Adipocyte (in vitro differentiated cells): ENCODE measurements around the gene DENND1A.

Experiments used
- DNase-seq: peaks from one replicate; pipeline ENCODE4 v3.0.0-alpha.2; 2015; ENCODE audit warnings: low read depth
- H3K27me3 ChIP-seq: replicated peaks from 2 replicates; pipeline ENCODE4 v1.7.0; 2013; ENCODE audit warnings: mild to moderate bottlenecking, low read length, moderate library complexity; ENCODE audit not compliant: control insufficient read depth, insufficient read depth
- H3K36me3 ChIP-seq: 2 replicates; pipeline ENCODE4 v1.7.0; 2013; ENCODE audit warnings: low read length, mild to moderate bottlenecking, moderate library complexity; ENCODE audit not compliant: control insufficient read depth, insufficient read depth, severe bottlenecking
- H3K4me1 ChIP-seq: 2 replicates; pipeline ENCODE4 v1.7.0; 2013; ENCODE audit warnings: mild to moderate bottlenecking, low read length, moderate library complexity; ENCODE audit not compliant: control insufficient read depth, insufficient read depth
- H3K4me3 ChIP-seq: 2 replicates; pipeline ENCODE4 v1.7.0; 2013; ENCODE audit warnings: mild to moderate bottlenecking, low read length, moderate library complexity
- H3K9ac ChIP-seq: 2 replicates; pipeline ENCODE4 v1.7.0; 2013; ENCODE audit warnings: mild to moderate bottlenecking, low read length, moderate library complexity
- H3K9me3 ChIP-seq: 2 replicates; pipeline ENCODE4 v1.7.0; 2013; ENCODE audit warnings: mild to moderate bottlenecking, low read length, moderate library complexity; ENCODE audit not compliant: control insufficient read depth

DENND1A gene

GRCh38 chr9:123350590-123351310 is 579.2 kb downstream of the DENND1A start:
- Histone ChIP-seq H3K4me3 (no peak overlapping the region), H3K9me3 (no peaks in the 10 kb centered on the region), H3K4me1 (peaks cover 11% of the 10 kb centered on the region), H3K27me3 (peaks cover 57% of the 10 kb centered on the region), H3K36me3 (no peaks in the 10 kb centered on the region), H3K9ac (no peak overlapping the region)
- no peak for DNase-seq

- Histone ChIP-seq H3K27me3 (peaks cover 53% of the 10 kb centered on the region), H3K9me3 (no peaks in the 10 kb centered on the region), H3K4me1 (peaks cover 11% of the 10 kb centered on the region), H3K9ac (no peak overlapping the region), H3K36me3 (no peaks in the 10 kb centered on the region), H3K4me3 (no peak overlapping the region)
- DNase-seq = peak; percentile 83
Observed at GRCh38 chr9:123349691-123350480, 580.0 kb downstream of the DENND1A start.

GRCh38 chr9:123349033-123349432 is 580.9 kb downstream of the DENND1A start:
- DNase-seq = no peak
- Histone ChIP-seq H3K4me3 (no peak overlapping the region), H3K9ac (no peak overlapping the region), H3K9me3 (no peaks in the 10 kb centered on the region), H3K4me1 (peaks cover 8% of the 10 kb centered on the region), H3K27me3 (peaks cover 44% of the 10 kb centered on the region), H3K36me3 (no peaks in the 10 kb centered on the region)

GRCh38 chr9:123348317-123348992 is 581.5 kb downstream of the DENND1A start:
- no peak for DNase-seq
- H3K36me3 ChIP-seq = no peaks in the 10 kb centered on the region
- peaks cover 11% of the 10 kb centered on the region for H3K4me1 ChIP-seq
- H3K9ac ChIP-seq = no peak overlapping the region
- H3K27me3 ChIP-seq = peaks cover 38% of the 10 kb centered on the region
- no peaks in the 10 kb centered on the region for H3K9me3 ChIP-seq
- H3K4me3 ChIP-seq = no peak overlapping the region

GRCh38 chr9:123347289-123348060 is 582.5 kb downstream of the DENND1A start:
- H3K27me3 ChIP-seq = peaks cover 28% of the 10 kb centered on the region

GRCh38 chr9:123346826-123347225 is 583.1 kb downstream of the DENND1A start:
- no peak for DNase-seq
- Histone ChIP-seq H3K4me3 (no peak overlapping the region), H3K27me3 (peaks cover 26% of the 10 kb centered on the region), H3K9me3 (no peaks in the 10 kb centered on the region), H3K4me1 (peaks cover 14% of the 10 kb centered on the region), H3K36me3 (no peaks in the 10 kb centered on the region), H3K9ac (no peak overlapping the region)

More at GRCh38 chr9:123347289-123348060, 582.5 kb downstream of the DENND1A start:
- Histone ChIP-seq H3K9me3 (no peaks in the 10 kb centered on the region), H3K36me3 (no peaks in the 10 kb centered on the region), H3K4me1 (peaks cover 14% of the 10 kb centered on the region), H3K4me3 (no peak overlapping the region), H3K9ac (no peak overlapping the region)
- DNase-seq = no peak

- no peaks in the 10 kb centered on the region for H3K36me3 ChIP-seq
- H3K27me3 ChIP-seq = peaks cover 29% of the 10 kb centered on the region
- no peak overlapping the region for H3K9ac ChIP-seq
- peaks cover 14% of the 10 kb centered on the region for H3K4me1 ChIP-seq
- no peaks in the 10 kb centered on the region for H3K9me3 ChIP-seq
- DNase-seq = no peak
- H3K4me3 ChIP-seq = no peak overlapping the region
Observed at GRCh38 chr9:123346026-123346425, 583.9 kb downstream of the DENND1A start.

GRCh38 chr9:123345567-123345955 is 584.4 kb downstream of the DENND1A start:
- peaks cover 30% of the 10 kb centered on the region for H3K27me3 ChIP-seq
- peak; percentile 19 for DNase-seq
- no peak overlapping the region for H3K4me3 ChIP-seq
- H3K4me1 ChIP-seq = peaks cover 13% of the 10 kb centered on the region
- no peak overlapping the region for H3K9ac ChIP-seq
- no peaks in the 10 kb centered on the region for H3K36me3 ChIP-seq
- no peaks in the 10 kb centered on the region for H3K9me3 ChIP-seq

- Histone ChIP-seq H3K36me3 (no peaks in the 10 kb centered on the region), H3K27me3 (peaks cover 34% of the 10 kb centered on the region), H3K9ac (no peak overlapping the region), H3K4me3 (no peak overlapping the region), H3K4me1 (peaks cover 7% of the 10 kb centered on the region), H3K9me3 (no peaks in the 10 kb centered on the region)
- no peak for DNase-seq
Observed at GRCh38 chr9:123344192-123344949, 585.6 kb downstream of the DENND1A start.

- Histone ChIP-seq H3K9ac (no peak overlapping the region), H3K4me3 (no peak overlapping the region), H3K4me1 (peaks cover 7% of the 10 kb centered on the region), H3K27me3 (peaks cover 34% of the 10 kb centered on the region), H3K36me3 (no peaks in the 10 kb centered on the region), H3K9me3 (no peaks in the 10 kb centered on the region)
- DNase-seq = peak; percentile 16
Observed at GRCh38 chr9:123343443-123344191, 586.3 kb downstream of the DENND1A start.
